B cell (primary cell): Measurements from ENCODE around the gene DMKN. TPM values are rescaled to one million over a fixed set of nuclear protein-coding genes. Genes with fewer than 3 reads are reported as not detected.

Experiments
- ATAC-seq: fragments of 200-7000 bp; cut with Tn5 transposase; one replicate; pipeline ENCODE4 v1.10.0; 2021; ENCODE audit warnings: low read depth, mild to moderate bottlenecking, moderate number of reproducible peaks, moderate library complexity
- CTCF ChIA-PET: fragments of 350-600 bp; sonication (Branson Sonifier 250); formaldehyde crosslinking; loops from one replicate; lab custom pipeline; 2021; ENCODE audit warnings: antibody characterized with exemption, inconsistent platforms; lab: Charles Lee
- POLR2A ChIA-PET: fragments of 350-600 bp; sonication (Branson Sonifier 250); formaldehyde crosslinking; loops from one replicate; lab custom pipeline; 2021; ENCODE audit warnings: antibody characterized with exemption; lab: Charles Lee
- DNase-seq: peaks from one replicate; pipeline ENCODE4 v3.0.0; 2013
- H2AFZ ChIP-seq: 2 replicates; pipeline ENCODE4 v1.6.1; 2012; ENCODE audit warnings: mild to moderate bottlenecking, low read depth, low read length; ENCODE audit not compliant: insufficient read depth, poor library complexity, severe bottlenecking
- H3K27ac ChIP-seq, 2 donors: 1 replicate in 1 of 2; 2 replicates in 1 of 2; pipeline ENCODE4 v1.5.1; 2012 to 2013; ENCODE audit warnings: low read length in 2 of 2, mild to moderate bottlenecking in 2 of 2, moderate library complexity in 1 of 2
- H3K27me3 ChIP-seq, 4 experiments: fragments of 200-600 bp in 1 of 4; sonication (generic) in 1 of 4; replicated peaks in 1 of 4; 1 replicate in 2 of 4; 2 replicates in 2 of 4; pipeline versions ENCODE4 v1.6.1 to v1.7.0; 2013 to 2016; ENCODE audit warnings: low read length in 3 of 4, mild to moderate bottlenecking in 2 of 4, mixed read lengths in 1 of 4, moderate library complexity in 1 of 4; ENCODE audit not compliant: insufficient read depth in 4 of 4, control insufficient read depth in 3 of 4; ENCODE audit errors: control extremely low read depth in 1 of 4
- H3K36me3 ChIP-seq, 2 experiments: replicated peaks in 1 of 2; 1 replicate in 1 of 2; 2 replicates in 1 of 2; pipeline versions ENCODE4 v1.6.1 to v1.7.1; 2013; ENCODE audit warnings: low read length in 1 of 2; ENCODE audit not compliant: insufficient read depth in 2 of 2, control insufficient read depth in 1 of 2; ENCODE audit errors: control extremely low read depth in 1 of 2, extremely low read depth in 1 of 2
- H3K4me1 ChIP-seq, 2 donors: fragments of 200-600 bp in 1 of 2; sonication (generic) in 1 of 2; 1 replicate in 1 of 2; 2 replicates in 1 of 2; pipeline versions ENCODE4 v1.5.1 to v1.6.1; 2013 to 2017; ENCODE audit warnings: low read length in 2 of 2; ENCODE audit not compliant: control insufficient read depth in 2 of 2, insufficient read depth in 2 of 2
- H3K4me2 ChIP-seq: replicated peaks from 2 replicates; pipeline ENCODE3; 2012; ENCODE audit warnings: mild to moderate bottlenecking, low read depth, low read length; ENCODE audit not compliant: poor library complexity, severe bottlenecking
- H3K4me3 ChIP-seq, 5 experiments: fragments of 200-600 bp in 1 of 5; sonication (generic) in 1 of 5; 1 replicate in 3 of 5; 2 replicates in 2 of 5; pipeline versions ENCODE4 v1.5.1 to v1.7.0; 2011 to 2016; ENCODE audit warnings: low read length in 4 of 5, mild to moderate bottlenecking in 4 of 5, low read depth in 2 of 5, control low read depth in 1 of 5, moderate library complexity in 1 of 5; ENCODE audit not compliant: insufficient read depth in 1 of 5; ENCODE audit errors: control extremely low read depth in 1 of 5, extremely low read depth in 1 of 5
- H3K79me2 ChIP-seq: fragments of 200-600 bp; sonication (generic); one replicate; pipeline ENCODE4 v1.6.0; 2016; ENCODE audit warnings: low read length; ENCODE audit not compliant: control insufficient read depth, insufficient read depth
- H3K9ac ChIP-seq: fragments of 200-600 bp; sonication (generic); 2 replicates; pipeline ENCODE4 v1.6.1; 2017; ENCODE audit warnings: mild to moderate bottlenecking, low read length, moderate library complexity
- H3K9me3 ChIP-seq, 3 donors: one replicate each; pipeline versions ENCODE4 v1.6.1 to v1.7.1; 2013; ENCODE audit warnings: low read length in 2 of 3; ENCODE audit not compliant: control insufficient read depth in 2 of 3, insufficient read depth in 1 of 3; ENCODE audit errors: control extremely low read depth in 1 of 3
- H4K20me1 ChIP-seq: 2 replicates; pipeline ENCODE4 v1.6.0; 2012; ENCODE audit warnings: mild to moderate bottlenecking, low read length; ENCODE audit not compliant: insufficient read depth, control insufficient read depth, poor library complexity, severe bottlenecking
- H3K27ac Mint-ChIP-seq: one replicate; pipeline ENCODE4 v1.8.0; 2021; ENCODE audit warnings: mixed read lengths
- H3K27me3 Mint-ChIP-seq: one replicate; pipeline ENCODE4 v1.8.0; 2021; ENCODE audit warnings: mixed read lengths
- H3K4me1 Mint-ChIP-seq: one replicate; pipeline ENCODE4 v1.8.0; 2021; ENCODE audit warnings: mixed read lengths
- H3K4me3 Mint-ChIP-seq: one replicate; pipeline ENCODE4 v1.8.0; 2021; ENCODE audit warnings: mixed read lengths
- H3K9me3 Mint-ChIP-seq: one replicate; pipeline ENCODE4 v1.8.0; 2022; ENCODE audit warnings: mixed read lengths; ENCODE audit not compliant: insufficient read depth
- CTCF ChIP-seq: fragments of 200-600 bp; IDR thresholded peaks from one replicate; pipeline ENCODE4 v1.8.0; 2022; ENCODE audit warnings: antibody characterized with exemption, mild to moderate bottlenecking
- EZH2 ChIP-seq: IDR thresholded peaks from 2 replicates; pipeline ENCODE4 v1.6.1; 2012; ENCODE audit warnings: borderline replicate concordance, low read depth, mild to moderate bottlenecking, moderate library complexity, low read length; ENCODE audit not compliant: insufficient read depth, poor library complexity, severe bottlenecking
- WGBS: methylation state at CpG from one replicate; pipeline ENCODE4 v1.1.5; 2013; ENCODE audit warnings: missing lambda C conversion rate; ENCODE audit not compliant: insufficient coverage; 5-methylcytosine and 5-hydroxymethylcytosine counted together
- intact Hi-C: fragments of 100-400 bp; cut with micrococcal nuclease; formaldehyde crosslinking; loops from one replicate; pipeline ENCODE4 v1.10.0; 2022
- polyA plus RNA-seq: library from polyadenylated mRNA; depleted of rRNA; stranded (reverse); fragments of >200 nt; gene quantifications from 2 replicates; pipeline ENCODE4 v1.2.3, GENCODE V29; 2012
- total RNA-seq, 2 donors: library from RNA; stranded (reverse); fragments of 120-200 nt in 1 of 2; gene quantifications; 1 replicate in 1 of 2; 2 replicates in 1 of 2; pipeline versions ENCODE4 v1.2.3 to v1.2.4, GENCODE V29; 2013 to 2022

The DMKN gene
- total and polyA plus RNA-seq, 2 donors (not counting 1 experiment from before 2014, with no cell fraction given) = 0.58 to 4.5 TPM

GRCh38 chr19:35544110-35544802 lies 30.8 kb upstream of the DMKN start:
- H3K27ac Mint-ChIP-seq = peak overlapping the region; percentile 89
- CTCF ChIA-PET = interaction anchor here (1.5 kb wide), 1 partner anchor 34 kb away, joined by 5 read pairs; no protein-coding TSS in a partner anchor
- peaks cover 40% of the 10 kb centered on the region for H3K4me1 Mint-ChIP-seq
- peaks cover 0 to 14% of the 10 kb centered on the region in 2 experiments for H3K36me3 ChIP-seq
- peak overlapping the region; percentile 98 for H3K4me2 ChIP-seq
- POLR2A ChIA-PET = interaction anchor here (0.6 kb wide), 1 partner anchor 58 kb away, joined by 4 read pairs; no protein-coding TSS in a partner anchor
- no peaks in the 10 kb centered on the region for H3K27me3 Mint-ChIP-seq
- H3K27ac ChIP-seq = peak overlapping the region in 1 of 2 donors; percentile 92
- peak overlapping the region; percentile 91 for H3K4me3 Mint-ChIP-seq
- no peaks in the 10 kb centered on the region for H3K9me3 Mint-ChIP-seq
- H2AFZ ChIP-seq = peak overlapping the region; percentile 96
- H3K4me1 ChIP-seq = peaks cover 16 to 38% of the 10 kb centered on the region in 2 donors
- peaks cover 28% of the 10 kb centered on the region for H3K79me2 ChIP-seq
- intact Hi-C loops = loop anchor here (2.0 kb wide), 1 partner anchor 105 kb away; the partner anchor contains the start of gene COX6B1
- H4K20me1 ChIP-seq = no peaks in the 10 kb centered on the region
- DNase-seq (peak; percentile 22), ATAC-seq (no peak)
- H3K4me3 ChIP-seq = peak overlapping the region in 4 of 5 experiments; percentile 82 to 97 (median 86)
- 90% methylated on average over 2 of the region's 3 CpGs for WGBS
- TF ChIP-seq CTCF (no peak), EZH2 (no peak)
- peak overlapping the region; percentile 87 for H3K9ac ChIP-seq
- no peaks in the 10 kb centered on the region for H3K9me3 ChIP-seq
- H3K27me3 ChIP-seq = no peaks in the 10 kb centered on the region
